CD4-positive, alpha-beta memory T cell (primary cell): ENCODE measurements around the gene ZRANB3. TPM values are rescaled to one million over a fixed set of nuclear protein-coding genes. Genes with fewer than 3 reads are reported as not detected.
"Not testable (repeated sequence)": the region's sequence is repeated elsewhere in the genome, so short reads cannot be mapped to it uniquely, and the experiment has no call there.

Experiments used
- CTCF ChIA-PET: fragments of 350-600 bp; sonication (Branson Sonifier 250); formaldehyde crosslinking; loops from one replicate; lab custom pipeline; 2021; ENCODE audit warnings: inconsistent platforms; ENCODE audit not compliant: partially characterized antibody; lab: Charles Lee
- POLR2A ChIA-PET: fragments of 350-600 bp; sonication (Branson Sonifier 250); formaldehyde crosslinking; loops from one replicate; lab custom pipeline; 2021; ENCODE audit not compliant: partially characterized antibody; lab: Charles Lee
- DNase-seq, 5 donors: peaks; one replicate each; pipeline versions ENCODE4 v3.0.0 to v3.0.0-alpha.2; 2020 to 2022; ENCODE audit warnings: mixed read lengths in 1 of 5
- H3K27ac ChIP-seq: one replicate; pipeline ENCODE4 v1.7.0; 2013; ENCODE audit warnings: low read depth, low read length
- H3K27me3 ChIP-seq: 2 replicates; pipeline ENCODE4 v1.7.0; 2013; ENCODE audit warnings: mild to moderate bottlenecking, low read length, moderate library complexity; ENCODE audit not compliant: insufficient read depth
- H3K36me3 ChIP-seq: 2 replicates; pipeline ENCODE4 v1.7.0; 2013; ENCODE audit warnings: mild to moderate bottlenecking, low read length, moderate library complexity; ENCODE audit not compliant: insufficient read depth
- H3K4me1 ChIP-seq: 2 replicates; pipeline ENCODE4 v1.7.0; 2013; ENCODE audit warnings: mild to moderate bottlenecking, low read length, moderate library complexity; ENCODE audit not compliant: insufficient read depth
- H3K4me3 ChIP-seq, 2 donors: one replicate each; pipeline ENCODE4 v1.7.0; 2013; ENCODE audit warnings: low read length in 2 of 2, mild to moderate bottlenecking in 1 of 2
- H3K9me3 ChIP-seq, 2 donors: one replicate each; pipeline ENCODE4 v1.7.0; 2013; ENCODE audit warnings: low read length in 2 of 2, control low read depth in 1 of 2; ENCODE audit not compliant: control insufficient read depth in 1 of 2
- H3K27ac Mint-ChIP-seq, 7 donors: one replicate each; pipeline ENCODE4 v1.8.0; 2020 to 2021; ENCODE audit warnings: mixed read lengths in 7 of 7, mild to moderate bottlenecking in 6 of 7, inconsistent platforms in 3 of 7, moderate library complexity in 3 of 7
- H3K27me3 Mint-ChIP-seq, 2 donors: one replicate each; pipeline ENCODE4 v1.8.0; 2020 to 2021; ENCODE audit warnings: mixed read lengths in 2 of 2
- H3K36me3 Mint-ChIP-seq, 2 donors: one replicate each; pipeline ENCODE4 v1.8.0; 2020 to 2021; ENCODE audit warnings: mixed read lengths in 2 of 2, inconsistent platforms in 1 of 2, mild to moderate bottlenecking in 1 of 2
- H3K4me1 Mint-ChIP-seq, 4 donors: one replicate each; pipeline ENCODE4 v1.8.0; 2020 to 2021; ENCODE audit warnings: mixed read lengths in 4 of 4, mild to moderate bottlenecking in 1 of 4
- H3K4me3 Mint-ChIP-seq, 8 donors: one replicate each; pipeline ENCODE4 v1.8.0; 2020 to 2021; ENCODE audit warnings: mixed read lengths in 8 of 8, mild to moderate bottlenecking in 7 of 8, moderate library complexity in 6 of 8, inconsistent platforms in 3 of 8
- H3K9me3 Mint-ChIP-seq, 8 donors: one replicate each; pipeline ENCODE4 v1.8.0; 2020 to 2021; ENCODE audit warnings: mixed read lengths in 8 of 8, mild to moderate bottlenecking in 5 of 8, inconsistent platforms in 3 of 8, moderate library complexity in 1 of 8
- intact Hi-C: fragments of 100-400 bp; cut with micrococcal nuclease; formaldehyde crosslinking; loops from one replicate; pipeline ENCODE4 v1.15.1; 2023
- polyA plus RNA-seq, 2 donors: library from polyadenylated mRNA; unstranded; fragments of 300-500 nt; fragmentation: Illumina TruSeq; gene quantifications; one replicate each; pipeline ENCODE4 v1.2.3, GENCODE V29; 2021
- total RNA-seq, 2 experiments: library from RNA; stranded (reverse); gene quantifications; one replicate each; pipeline ENCODE4 v1.2.3, GENCODE V29; 2021

Gene ZRANB3
- total and polyA plus RNA-seq, 4 experiments from 2014 or later = 2.3 to 5.0 (median 3.4) TPM

DNA sequence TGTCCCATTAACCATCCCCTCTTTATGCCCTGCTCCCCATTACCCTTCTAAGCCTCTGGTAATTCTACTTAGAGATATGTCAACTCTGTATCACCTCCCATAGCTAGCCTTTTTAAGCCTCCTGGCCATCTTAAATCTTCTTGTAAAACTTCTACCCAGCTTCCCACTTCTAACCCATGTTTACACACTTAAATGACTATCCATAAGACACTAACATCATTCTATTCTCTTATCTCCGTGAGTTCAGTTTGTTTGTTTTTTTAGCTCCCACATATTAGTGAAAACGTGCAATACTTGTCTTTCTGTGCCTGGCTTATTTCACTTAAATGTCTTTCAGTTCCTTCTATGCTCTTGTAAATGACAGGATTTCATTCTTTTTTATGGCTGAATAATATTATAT lies 436.5 kb downstream of the ZRANB3 start:
- Mint-ChIP-seq H3K36me3 (peaks cover 50 to 59% of the 10 kb centered on the region in 2 donors), H3K27me3 (no peaks in the 10 kb centered on the region), H3K27ac (peak overlapping the region in 1 of 7 donors; percentile 18), H3K4me1 (peaks cover 6 to 15% (median 9%) of the 10 kb centered on the region in 4 donors), H3K9me3 (peaks cover 0 to 2% (median 0%) of the 10 kb centered on the region in 8 donors), H3K4me3 (no peak overlapping the region)
- CTCF ChIA-PET = no interaction called here
- POLR2A ChIA-PET = no interaction called here
- Histone ChIP-seq H3K4me3 (no peak overlapping the region), H3K27me3 (no peaks in the 10 kb centered on the region), H3K36me3 (peaks cover 11% of the 10 kb centered on the region), H3K4me1 (no peaks in the 10 kb centered on the region), H3K9me3 (no peaks in the 10 kb centered on the region), H3K27ac (no peak overlapping the region)
- intact Hi-C loops = no loop called here
- DNase-seq = no peak

GRCh38 chr2:135093670-135094330 lies 437.2 kb downstream of the ZRANB3 start:
- intact Hi-C loops = no loop called here
- Mint-ChIP-seq H3K4me3 (no peak overlapping the region), H3K36me3 (peaks cover 51 to 64% of the 10 kb centered on the region in 2 donors), H3K9me3 (peaks cover 0 to 5% (median 0%) of the 10 kb centered on the region in 8 donors), H3K4me1 (peaks cover 6 to 11% (median 9%) of the 10 kb centered on the region in 4 donors), H3K27ac (peak overlapping the region in 1 of 7 donors; percentile 30), H3K27me3 (no peaks in the 10 kb centered on the region)
- Histone ChIP-seq H3K4me1 (no peaks in the 10 kb centered on the region), H3K9me3 (no peaks in the 10 kb centered on the region), H3K27me3 (no peaks in the 10 kb centered on the region), H3K36me3 (peaks cover 11% of the 10 kb centered on the region), H3K4me3 (no peak overlapping the region), H3K27ac (no peak overlapping the region)
- CTCF ChIA-PET = no interaction called here
- DNase-seq = no peak
- POLR2A ChIA-PET = interaction anchor here (0.6 kb wide), 1 partner anchor 13 kb away, joined by 4 read pairs; no protein-coding TSS in a partner anchor

GRCh38 chr2:135093193-135093592 lies 437.8 kb downstream of the ZRANB3 start:
- no peak overlapping the region for H3K4me3 ChIP-seq
- no peaks in the 10 kb centered on the region for H3K27me3 ChIP-seq
- H3K4me1 ChIP-seq = no peaks in the 10 kb centered on the region
- H3K4me3 Mint-ChIP-seq = no peak overlapping the region
- H3K36me3 ChIP-seq = peaks cover 11% of the 10 kb centered on the region
- no peak overlapping the region for H3K27ac ChIP-seq
- no peak for DNase-seq
- POLR2A ChIA-PET = interaction anchor here (0.6 kb wide), 1 partner anchor 13 kb away, joined by 4 read pairs; no protein-coding TSS in a partner anchor
- H3K9me3 ChIP-seq = no peaks in the 10 kb centered on the region
- no peaks in the 10 kb centered on the region for H3K27me3 Mint-ChIP-seq
- peaks cover 52 to 65% of the 10 kb centered on the region in 2 donors for H3K36me3 Mint-ChIP-seq
- peaks cover 0 to 7% (median 0%) of the 10 kb centered on the region in 8 donors for H3K9me3 Mint-ChIP-seq
- H3K4me1 Mint-ChIP-seq = peaks cover 6 to 11% (median 9%) of the 10 kb centered on the region in 4 donors
- no peak overlapping the region for H3K27ac Mint-ChIP-seq
- CTCF ChIA-PET = no interaction called here
- intact Hi-C loops = no loop called here

GRCh38 chr2:135091681-135092080 lies 439.3 kb downstream of the ZRANB3 start:
- Mint-ChIP-seq H3K4me1 (peaks cover 5 to 15% (median 8%) of the 10 kb centered on the region in 4 donors), H3K36me3 (peaks cover 52 to 59% of the 10 kb centered on the region in 2 donors), H3K4me3 (no peak overlapping the region), H3K27me3 (no peaks in the 10 kb centered on the region), H3K9me3 (peaks cover 0 to 7% (median 0%) of the 10 kb centered on the region in 8 donors), H3K27ac (no peak overlapping the region)
- intact Hi-C loops = no loop called here
- Histone ChIP-seq H3K27ac (no peak overlapping the region), H3K4me3 (no peak overlapping the region), H3K9me3 (no peaks in the 10 kb centered on the region), H3K4me1 (no peaks in the 10 kb centered on the region), H3K27me3 (no peaks in the 10 kb centered on the region), H3K36me3 (peaks cover 11% of the 10 kb centered on the region)
- POLR2A ChIA-PET = no interaction called here
- CTCF ChIA-PET = no interaction called here
- no peak for DNase-seq

- DNase-seq, H3K4me1 ChIP-seq, H3K9me3 ChIP-seq, intact Hi-C loops, H3K9me3 Mint-ChIP-seq, H3K4me3 ChIP-seq, H3K27me3 ChIP-seq, H3K36me3 ChIP-seq, POLR2A ChIA-PET, CTCF ChIA-PET, H3K27ac Mint-ChIP-seq, H3K27ac ChIP-seq, H3K27me3 Mint-ChIP-seq, H3K4me3 Mint-ChIP-seq: not testable (repeated sequence)
- H3K4me1 Mint-ChIP-seq = peaks cover 15 to 24% (median 17%) of the 10 kb centered on the region in 4 donors
- H3K36me3 Mint-ChIP-seq = peaks cover 45 to 48% of the 10 kb centered on the region in 2 donors
Observed at GRCh38 chr2:135089597-135089996, 441.4 kb downstream of the ZRANB3 start.

Other genes starting within 250 kb of the ZRANB3 start
- 10 to 100 TPM; 40.5 to 42.3 TPM for gene R3HDM1, start 266 bp upstream of the ZRANB3 start, total RNA-seq
- gene R3HDM1, start 266 bp upstream of the ZRANB3 start, polyA plus RNA-seq = 10 to 100 TPM in 1 of 2 donors, 1 to 10 TPM in 1; 8.2 to 24.0 TPM
- 100 to 1,000 TPM; 116 to 121 TPM for gene UBXN4, start 210.6 kb upstream of the ZRANB3 start, total RNA-seq
- 100 to 1,000 TPM; 111 to 128 TPM for gene UBXN4, start 210.6 kb upstream of the ZRANB3 start, polyA plus RNA-seq